ENCODE measurements around the gene GPI. TPM values are rescaled to one million over a fixed set of nuclear protein-coding genes. Genes with fewer than 3 reads are reported as not detected.
"Not testable (repeated sequence)": the region's sequence is repeated elsewhere in the genome, so short reads cannot be mapped to it uniquely, and the experiment has no call there.

The GPI gene
- total RNA-seq, 2 experiments from 2014 or later, result 658 to 662 TPM

- peaks cover 57% of the 10 kb centered on the region for H3K36me3 Mint-ChIP-seq (ENCODE audit: low read depth)
- H3K4me3 Mint-ChIP-seq, result no peak overlapping the region
- DNase-seq, result no peak
- no peak overlapping the region for H3K27ac Mint-ChIP-seq
- ChIA-PET POLR2A (interaction anchor here (0.6 to 1.3 kb wide), 2 partner anchors 8 to 10 kb away, joined by 3 to 4 read pairs; no protein-coding TSS in a partner anchor), CTCF (no interaction called here)
- no peaks in the 10 kb centered on the region for H3K27me3 Mint-ChIP-seq
- no peaks in the 10 kb centered on the region for H3K9me3 Mint-ChIP-seq
- peaks cover 20% of the 10 kb centered on the region for H3K4me1 Mint-ChIP-seq
Observed at GRCh38 chr19:34375598-34375997, 10.6 kb downstream of the GPI start.

- ChIA-PET CTCF (no interaction called here), POLR2A (no interaction called here)
- Mint-ChIP-seq H3K27me3 (no peaks in the 10 kb centered on the region), H3K9me3 (no peaks in the 10 kb centered on the region), H3K36me3 (ENCODE audit: low read depth) (peaks cover 75% of the 10 kb centered on the region), H3K4me3 (no peak overlapping the region), H3K4me1 (peaks cover 2% of the 10 kb centered on the region), H3K27ac (no peak overlapping the region)
- DNase-seq, result no peak
Observed at GRCh38 chr19:34380639-34381241, 15.7 kb downstream of the GPI start.

GRCh38 chr19:34381399-34382251, 16.6 kb downstream of the GPI start:
- no peak for DNase-seq
- Mint-ChIP-seq H3K27ac (no peak overlapping the region), H3K9me3 (no peaks in the 10 kb centered on the region), H3K4me1 (no peaks in the 10 kb centered on the region), H3K4me3 (no peak overlapping the region), H3K36me3 (ENCODE audit: low read depth) (peaks cover 77% of the 10 kb centered on the region), H3K27me3 (no peaks in the 10 kb centered on the region)
- ChIA-PET POLR2A (interaction anchor here (1.1 kb wide), 1 partner anchor 13 kb away, joined by 5 read pairs; no protein-coding TSS in a partner anchor), CTCF (no interaction called here)

- H3K27ac Mint-ChIP-seq, result no peak overlapping the region
- H3K36me3 Mint-ChIP-seq (ENCODE audit: low read depth), result peaks cover 78% of the 10 kb centered on the region
- ChIA-PET POLR2A (interaction anchor here (1.0 to 1.1 kb wide), 2 partner anchors 11 to 14 kb away, joined by 4 to 5 read pairs; no protein-coding TSS in a partner anchor), CTCF (no interaction called here)
- no peak for DNase-seq
- H3K4me1 Mint-ChIP-seq, result no peaks in the 10 kb centered on the region
- no peak overlapping the region for H3K4me3 Mint-ChIP-seq
- no peaks in the 10 kb centered on the region for H3K9me3 Mint-ChIP-seq
- no peaks in the 10 kb centered on the region for H3K27me3 Mint-ChIP-seq
Observed at GRCh38 chr19:34382471-34382870, 17.5 kb downstream of the GPI start.

GRCh38 chr19:34383599-34383998, 18.6 kb downstream of the GPI start:
- ChIA-PET CTCF (no interaction called here), POLR2A (interaction anchor here (0.6 to 1.1 kb wide), 2 partner anchors 8 to 14 kb away, joined by 3 read pairs; no protein-coding TSS in a partner anchor)
- Mint-ChIP-seq H3K4me1 (no peaks in the 10 kb centered on the region), H3K27me3 (no peaks in the 10 kb centered on the region), H3K4me3 (no peak overlapping the region), H3K27ac (no peak overlapping the region), H3K36me3 (ENCODE audit: low read depth) (peaks cover 74% of the 10 kb centered on the region), H3K9me3 (no peaks in the 10 kb centered on the region)
- no peak for DNase-seq

GRCh38 chr19:34386645-34387445, 21.8 kb downstream of the GPI start:
- no peaks in the 10 kb centered on the region for H3K4me1 Mint-ChIP-seq
- ChIA-PET POLR2A (interaction anchor here (0.8 to 1.8 kb wide), 2 partner anchors 21 to 41 kb away, joined by 3 to 5 read pairs; partner anchors contain the start of gene GPI), CTCF (interaction anchor here (1.6 kb wide), 1 partner anchor 44 kb away, joined by 5 read pairs; no protein-coding TSS in a partner anchor)
- no peaks in the 10 kb centered on the region for H3K27me3 Mint-ChIP-seq
- H3K27ac Mint-ChIP-seq, result peak overlapping the region; percentile 31
- no peaks in the 10 kb centered on the region for H3K9me3 Mint-ChIP-seq
- H3K36me3 Mint-ChIP-seq (ENCODE audit: low read depth), result peaks cover 58% of the 10 kb centered on the region
- no peak overlapping the region for H3K4me3 Mint-ChIP-seq
- no peak for DNase-seq

GRCh38 chr19:34387446-34387810, 22.4 kb downstream of the GPI start:
- CTCF ChIA-PET, result interaction anchor here (1.6 kb wide), 1 partner anchor 43 kb away, joined by 5 read pairs; no protein-coding TSS in a partner anchor
- Mint-ChIP-seq H3K36me3 (ENCODE audit: low read depth) (peaks cover 54% of the 10 kb centered on the region), H3K27me3 (no peaks in the 10 kb centered on the region), H3K27ac (no peak overlapping the region), H3K4me1 (no peaks in the 10 kb centered on the region), H3K9me3 (no peaks in the 10 kb centered on the region), H3K4me3 (no peak overlapping the region)
- no peak for DNase-seq
- POLR2A ChIA-PET, result no interaction called here

GRCh38 chr19:34388745-34389144, 23.7 kb downstream of the GPI start:
- POLR2A ChIA-PET, H3K4me3 Mint-ChIP-seq, DNase-seq, H3K9me3 Mint-ChIP-seq, CTCF ChIA-PET, H3K4me1 Mint-ChIP-seq, H3K27ac Mint-ChIP-seq, H3K27me3 Mint-ChIP-seq: not testable (repeated sequence)
- H3K36me3 Mint-ChIP-seq (ENCODE audit: low read depth), result peaks cover 41% of the 10 kb centered on the region

- no peak for DNase-seq
- Mint-ChIP-seq H3K27me3 (no peaks in the 10 kb centered on the region), H3K4me3 (no peak overlapping the region), H3K4me1 (no peaks in the 10 kb centered on the region), H3K27ac (no peak overlapping the region), H3K9me3 (no peaks in the 10 kb centered on the region), H3K36me3 (ENCODE audit: low read depth) (peaks cover 24% of the 10 kb centered on the region)
- ChIA-PET CTCF (no interaction called here), POLR2A (no interaction called here)
Observed at GRCh38 chr19:34391813-34392212, 26.8 kb downstream of the GPI start.

- CTCF ChIA-PET, result no interaction called here
- POLR2A ChIA-PET, result interaction anchor here (1.2 kb wide), 1 partner anchor 9 kb away, joined by 3 read pairs; no protein-coding TSS in a partner anchor
Observed at GRCh38 chr19:34393031-34393430, 28.0 kb downstream of the GPI start.

GRCh38 chr19:34393629-34394028, 28.6 kb downstream of the GPI start:
- CTCF ChIA-PET, result no interaction called here
- Mint-ChIP-seq H3K4me1 (no peaks in the 10 kb centered on the region), H3K27me3 (no peaks in the 10 kb centered on the region), H3K9me3 (no peaks in the 10 kb centered on the region), H3K4me3 (no peak overlapping the region), H3K36me3 (ENCODE audit: low read depth) (peaks cover 32% of the 10 kb centered on the region), H3K27ac (no peak overlapping the region)
- DNase-seq, result no peak
- POLR2A ChIA-PET, result interaction anchor here (1.2 kb wide), 1 partner anchor 9 kb away, joined by 3 read pairs; no protein-coding TSS in a partner anchor

More at GRCh38 chr19:34393031-34393430, 28.0 kb downstream of the GPI start:
- no peak overlapping the region for H3K27ac Mint-ChIP-seq
- H3K36me3 Mint-ChIP-seq (ENCODE audit: low read depth), result peaks cover 30% of the 10 kb centered on the region
- H3K4me3 Mint-ChIP-seq, result no peak overlapping the region
- no peaks in the 10 kb centered on the region for H3K4me1 Mint-ChIP-seq
- no peaks in the 10 kb centered on the region for H3K27me3 Mint-ChIP-seq
- DNase-seq, result no peak
- H3K9me3 Mint-ChIP-seq, result no peaks in the 10 kb centered on the region

- ChIA-PET POLR2A (no interaction called here), CTCF (no interaction called here)
- no peaks in the 10 kb centered on the region for H3K9me3 Mint-ChIP-seq
- H3K4me1 Mint-ChIP-seq, result peaks cover 2% of the 10 kb centered on the region
- H3K27me3 Mint-ChIP-seq, result no peaks in the 10 kb centered on the region
- H3K27ac Mint-ChIP-seq, result no peak overlapping the region
- no peak for DNase-seq
- peaks cover 57% of the 10 kb centered on the region for H3K36me3 Mint-ChIP-seq (ENCODE audit: low read depth)
- H3K4me3 Mint-ChIP-seq, result no peak overlapping the region
Observed at GRCh38 chr19:34397853-34398252, 32.9 kb downstream of the GPI start.

GRCh38 chr19:34399886-34400285, 34.9 kb downstream of the GPI start:
- CTCF ChIA-PET, result no interaction called here
- no peak for DNase-seq
- no peak overlapping the region for H3K4me3 Mint-ChIP-seq
- H3K4me1 Mint-ChIP-seq, result peaks cover 14% of the 10 kb centered on the region
- POLR2A ChIA-PET, result no interaction called here
- H3K9me3 Mint-ChIP-seq, result no peaks in the 10 kb centered on the region
- H3K27ac Mint-ChIP-seq, result no peak overlapping the region
- H3K27me3 Mint-ChIP-seq, result no peaks in the 10 kb centered on the region
- peaks cover 54% of the 10 kb centered on the region for H3K36me3 Mint-ChIP-seq (ENCODE audit: low read depth)

Measured in activated CD4-positive, alpha-beta memory T cell treated with anti-CD3 and anti-CD28 coated beads, Interleukin-2, amount 10 ng/mL, durations not matched to agents 7 days and 5 days (primary cell).